ENCODE data around the gene NPAS3.

Gene NPAS3

GRCh38 chr14:33381717-33382116, 443.0 kb downstream of the NPAS3 start:
- no peak for DNase-seq (ENCODE audit: low read depth)

GRCh38 chr14:33386140-33386539, 447.5 kb downstream of the NPAS3 start:
- DNase-seq (ENCODE audit: low read depth) = no peak

- no peak for DNase-seq (ENCODE audit: low read depth)
Measured at GRCh38 chr14:33386781-33387180, 448.1 kb downstream of the NPAS3 start.

GRCh38 chr14:33390335-33390734, 451.7 kb downstream of the NPAS3 start:
- DNase-seq (ENCODE audit: low read depth) = no peak

- no peak for DNase-seq (ENCODE audit: low read depth)
Measured at GRCh38 chr14:33393231-33393894, 454.7 kb downstream of the NPAS3 start.

GRCh38 chr14:33393895-33394368, 455.3 kb downstream of the NPAS3 start:
- DNase-seq (ENCODE audit: low read depth) = no peak

GRCh38 chr14:33401311-33401710, 462.6 kb downstream of the NPAS3 start:
- DNase-seq (ENCODE audit: low read depth) = no peak

GRCh38 chr14:33402604-33403003, 463.9 kb downstream of the NPAS3 start:
- no peak for DNase-seq (ENCODE audit: low read depth)

- DNase-seq (ENCODE audit: low read depth) = no peak
Measured at GRCh38 chr14:33404054-33404453, 465.4 kb downstream of the NPAS3 start.

- no peak for DNase-seq (ENCODE audit: low read depth)
Measured at GRCh38 chr14:33404964-33405574, 466.4 kb downstream of the NPAS3 start.

- DNase-seq (ENCODE audit: low read depth) = no peak
Measured at GRCh38 chr14:33406766-33407165, 468.1 kb downstream of the NPAS3 start.

- no peak for DNase-seq (ENCODE audit: low read depth)
Measured at GRCh38 chr14:33408291-33408690, 469.6 kb downstream of the NPAS3 start.

GRCh38 chr14:33412450-33412849, 473.8 kb downstream of the NPAS3 start:
- DNase-seq (ENCODE audit: low read depth) = no peak

GRCh38 chr14:33413381-33413780, 474.7 kb downstream of the NPAS3 start:
- DNase-seq (ENCODE audit: low read depth) = no peak

GRCh38 chr14:33414041-33414440, 475.4 kb downstream of the NPAS3 start:
- no peak for DNase-seq (ENCODE audit: low read depth)

- no peak for DNase-seq (ENCODE audit: low read depth)
Measured at GRCh38 chr14:33420051-33420627, 481.5 kb downstream of the NPAS3 start.

GRCh38 chr14:33430414-33431035, 491.8 kb downstream of the NPAS3 start:
- DNase-seq (ENCODE audit: low read depth) = no peak

- no peak for DNase-seq (ENCODE audit: low read depth)
Measured at GRCh38 chr14:33432407-33433023, 493.8 kb downstream of the NPAS3 start.

GRCh38 chr14:33433396-33433795, 494.7 kb downstream of the NPAS3 start:
- no peak for DNase-seq (ENCODE audit: low read depth)

GRCh38 chr14:33435911-33436689, 497.4 kb downstream of the NPAS3 start:
- DNase-seq (ENCODE audit: low read depth) = no peak

GRCh38 chr14:33441633-33442032, 503.0 kb downstream of the NPAS3 start:
- DNase-seq (ENCODE audit: low read depth) = no peak

- no peak for DNase-seq (ENCODE audit: low read depth)
Measured at GRCh38 chr14:33444136-33444535, 505.5 kb downstream of the NPAS3 start.
